ENCODE data around the gene GTF2H1.

The GTF2H1 gene

GRCh38 chr11:18321969-18322711, at the start of gene GTF2H1, which contains the start of gene HPS5:
GTF2H1 (plus strand) TSS chr11:18322567; CDS start chr11:18333075, 10,508 bp downstream.
HPS5 (minus strand) TSS chr11:18322140; CDS start chr11:18317858, 4,282 bp downstream.
- Mint-ChIP-seq H3K27me3 (no peaks in the 10 kb centered on the region), H3K27ac (peak within 1 kb of the TSS; percentile 99), H3K9me3 (ENCODE audit: low read depth) (no peaks in the 10 kb centered on the region), H3K4me3 (peak within 1 kb of the TSS; percentile 94), H3K4me1 (ENCODE audit: low read depth) (peaks cover 79% of the 10 kb centered on the region), H3K36me3 (peaks cover 11% of the 10 kb centered on the region)

DNA sequence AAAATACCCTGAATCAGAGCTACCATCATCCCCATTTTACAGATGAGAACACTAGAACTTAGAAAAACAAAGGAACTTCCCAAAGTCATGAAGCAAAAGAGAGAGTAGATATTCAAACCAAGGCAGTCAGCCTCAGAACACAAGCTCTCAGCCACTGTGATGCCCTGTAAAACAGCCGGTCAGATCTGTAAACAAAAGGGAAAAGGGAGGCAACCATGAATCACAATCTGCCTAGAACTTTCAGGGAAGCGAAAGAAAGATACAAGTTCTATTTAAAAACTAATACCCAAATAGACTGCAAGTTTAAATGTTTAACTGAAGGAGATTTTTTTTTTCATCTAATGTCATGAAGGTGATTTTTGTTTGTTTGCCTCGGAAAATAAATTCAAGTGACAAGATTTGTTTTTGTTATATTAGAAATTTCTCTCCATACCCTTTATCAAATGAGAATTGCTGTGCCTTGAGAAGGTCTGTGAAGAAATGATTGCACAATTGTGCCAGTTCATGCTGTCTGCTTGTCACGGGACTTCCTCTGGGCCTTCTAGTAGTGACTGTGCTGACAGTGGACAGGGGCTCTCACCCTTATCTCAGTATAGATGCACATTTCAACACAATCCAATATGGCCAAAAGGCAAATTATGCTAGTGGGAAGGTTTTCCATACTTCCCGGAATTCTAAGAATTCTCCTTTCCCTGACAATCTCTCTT, 44.6 kb upstream of the GTF2H1 start:
- H3K36me3 Mint-ChIP-seq, result peaks cover 22% of the 10 kb centered on the region
- H3K27ac Mint-ChIP-seq, result peak overlapping the region; percentile 8
- H3K4me3 Mint-ChIP-seq, result no peak overlapping the region
- peaks cover 2% of the 10 kb centered on the region for H3K4me1 Mint-ChIP-seq (ENCODE audit: low read depth)
- H3K27me3 Mint-ChIP-seq, result no peaks in the 10 kb centered on the region
- H3K9me3 Mint-ChIP-seq (ENCODE audit: low read depth), result no peaks in the 10 kb centered on the region

- H3K4me1 Mint-ChIP-seq (ENCODE audit: low read depth), result peaks cover 2% of the 10 kb centered on the region
- no peak overlapping the region for H3K27ac Mint-ChIP-seq
- no peak overlapping the region for H3K4me3 Mint-ChIP-seq
- no peaks in the 10 kb centered on the region for H3K9me3 Mint-ChIP-seq (ENCODE audit: low read depth)
- H3K27me3 Mint-ChIP-seq, result no peaks in the 10 kb centered on the region
- peaks cover 18% of the 10 kb centered on the region for H3K36me3 Mint-ChIP-seq
Observed at GRCh38 chr11:18280438-18281045, 41.8 kb upstream of the GTF2H1 start.

- Mint-ChIP-seq H3K36me3 (peaks cover 23% of the 10 kb centered on the region), H3K4me3 (no peak overlapping the region), H3K27ac (no peak overlapping the region), H3K27me3 (no peaks in the 10 kb centered on the region), H3K4me1 (ENCODE audit: low read depth) (peaks cover 2% of the 10 kb centered on the region), H3K9me3 (ENCODE audit: low read depth) (no peaks in the 10 kb centered on the region)
Observed at GRCh38 chr11:18282626-18283025, 39.7 kb upstream of the GTF2H1 start.

- Mint-ChIP-seq H3K27me3 (no peaks in the 10 kb centered on the region), H3K9me3 (ENCODE audit: low read depth) (no peaks in the 10 kb centered on the region), H3K36me3 (peaks cover 19% of the 10 kb centered on the region), H3K4me3 (no peak overlapping the region), H3K27ac (no peak overlapping the region), H3K4me1 (ENCODE audit: low read depth) (no peaks in the 10 kb centered on the region)
Observed at GRCh38 chr11:18285841-18286240, 36.5 kb upstream of the GTF2H1 start.

DNA sequence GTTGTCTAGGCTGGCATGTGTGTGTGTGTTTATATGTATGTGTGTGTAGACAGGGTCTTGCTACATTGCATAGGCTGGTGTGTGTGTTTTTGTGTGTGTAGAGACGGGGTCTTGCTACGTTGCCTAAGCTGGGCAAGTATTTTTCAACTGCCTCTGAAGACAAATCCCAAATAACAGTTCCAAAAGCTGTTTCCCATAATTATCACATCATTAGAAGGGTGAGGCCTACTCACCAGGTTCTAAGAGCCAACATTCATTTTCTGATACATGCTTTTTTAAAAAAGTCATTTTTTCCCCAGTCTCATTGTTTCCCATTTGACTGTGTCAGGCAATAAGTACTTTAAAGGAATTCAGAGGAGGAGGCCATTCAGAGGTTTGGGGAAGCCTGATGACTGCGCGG, 33.5 kb upstream of the GTF2H1 start:
- Mint-ChIP-seq H3K4me3 (no peak overlapping the region), H3K4me1 (ENCODE audit: low read depth) (no peaks in the 10 kb centered on the region)

DNA sequence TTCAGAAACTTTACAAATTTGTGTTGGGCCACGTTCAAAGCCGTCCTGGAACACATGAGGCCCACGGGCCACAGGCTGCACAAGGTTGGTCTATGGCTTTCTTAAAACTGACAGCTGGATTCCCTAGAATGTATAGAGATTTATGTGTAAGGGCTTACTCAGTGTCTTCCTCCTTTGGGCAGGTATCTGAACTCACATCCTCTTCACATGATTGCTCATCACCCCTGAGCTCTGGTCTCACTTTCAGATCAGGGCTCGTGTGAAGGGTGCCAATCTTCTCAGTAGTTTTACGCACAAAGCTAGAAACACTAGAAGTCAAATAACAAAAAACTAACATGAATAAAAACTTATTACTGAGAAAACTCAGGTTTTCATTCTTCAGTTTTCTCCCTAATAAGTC, 27.5 kb upstream of the GTF2H1 start:
- H3K27ac Mint-ChIP-seq, result no peak overlapping the region
- H3K9me3 Mint-ChIP-seq (ENCODE audit: low read depth), result no peaks in the 10 kb centered on the region
- no peaks in the 10 kb centered on the region for H3K27me3 Mint-ChIP-seq
- no peak overlapping the region for H3K4me3 Mint-ChIP-seq
- no peaks in the 10 kb centered on the region for H3K4me1 Mint-ChIP-seq (ENCODE audit: low read depth)
- peaks cover 32% of the 10 kb centered on the region for H3K36me3 Mint-ChIP-seq

More for the DNA sequence above, 33.5 kb upstream of the GTF2H1 start:
- H3K9me3 Mint-ChIP-seq (ENCODE audit: low read depth), result no peaks in the 10 kb centered on the region
- no peak overlapping the region for H3K27ac Mint-ChIP-seq
- peaks cover 18% of the 10 kb centered on the region for H3K36me3 Mint-ChIP-seq
- H3K27me3 Mint-ChIP-seq, result no peaks in the 10 kb centered on the region

GRCh38 chr11:18295316-18295715, 27.1 kb upstream of the GTF2H1 start:
- Mint-ChIP-seq H3K9me3 (ENCODE audit: low read depth) (no peaks in the 10 kb centered on the region), H3K4me1 (ENCODE audit: low read depth) (no peaks in the 10 kb centered on the region), H3K27ac (no peak overlapping the region), H3K36me3 (peaks cover 32% of the 10 kb centered on the region), H3K4me3 (no peak overlapping the region), H3K27me3 (no peaks in the 10 kb centered on the region)

GRCh38 chr11:18299721-18300120, 22.6 kb upstream of the GTF2H1 start:
- peaks cover 26% of the 10 kb centered on the region for H3K36me3 Mint-ChIP-seq
- no peaks in the 10 kb centered on the region for H3K27me3 Mint-ChIP-seq
- H3K4me3 Mint-ChIP-seq, result no peak overlapping the region
- no peak overlapping the region for H3K27ac Mint-ChIP-seq
- H3K9me3 Mint-ChIP-seq (ENCODE audit: low read depth), result no peaks in the 10 kb centered on the region
- no peaks in the 10 kb centered on the region for H3K4me1 Mint-ChIP-seq (ENCODE audit: low read depth)

- H3K4me3 Mint-ChIP-seq, result no peak overlapping the region
- no peak overlapping the region for H3K27ac Mint-ChIP-seq
- no peaks in the 10 kb centered on the region for H3K9me3 Mint-ChIP-seq (ENCODE audit: low read depth)
- no peaks in the 10 kb centered on the region for H3K27me3 Mint-ChIP-seq
- H3K4me1 Mint-ChIP-seq (ENCODE audit: low read depth), result no peaks in the 10 kb centered on the region
- H3K36me3 Mint-ChIP-seq, result peaks cover 20% of the 10 kb centered on the region
Observed at GRCh38 chr11:18304745-18305144, 17.6 kb upstream of the GTF2H1 start.

- Mint-ChIP-seq H3K9me3 (ENCODE audit: low read depth) (no peaks in the 10 kb centered on the region), H3K36me3 (peaks cover 21% of the 10 kb centered on the region), H3K27ac (no peak overlapping the region), H3K4me1 (ENCODE audit: low read depth) (peaks cover 1% of the 10 kb centered on the region), H3K27me3 (no peaks in the 10 kb centered on the region), H3K4me3 (no peak overlapping the region)
Observed at GRCh38 chr11:18307461-18308139, 14.8 kb upstream of the GTF2H1 start.

GRCh38 chr11:18308242-18308641, 14.1 kb upstream of the GTF2H1 start:
- H3K9me3 Mint-ChIP-seq (ENCODE audit: low read depth), result no peaks in the 10 kb centered on the region
- no peaks in the 10 kb centered on the region for H3K27me3 Mint-ChIP-seq
- H3K36me3 Mint-ChIP-seq, result peaks cover 21% of the 10 kb centered on the region
- no peak overlapping the region for H3K4me3 Mint-ChIP-seq
- H3K27ac Mint-ChIP-seq, result no peak overlapping the region
- H3K4me1 Mint-ChIP-seq (ENCODE audit: low read depth), result peaks cover 1% of the 10 kb centered on the region

- no peak overlapping the region for H3K27ac Mint-ChIP-seq
- no peaks in the 10 kb centered on the region for H3K9me3 Mint-ChIP-seq (ENCODE audit: low read depth)
Observed at GRCh38 chr11:18309691-18310090, 12.7 kb upstream of the GTF2H1 start.

GRCh38 chr11:18310800-18311340, 11.5 kb upstream of the GTF2H1 start:
- Mint-ChIP-seq H3K4me3 (no peak overlapping the region), H3K27me3 (no peaks in the 10 kb centered on the region), H3K4me1 (ENCODE audit: low read depth) (peaks cover 3% of the 10 kb centered on the region), H3K36me3 (peaks cover 21% of the 10 kb centered on the region), H3K9me3 (ENCODE audit: low read depth) (no peaks in the 10 kb centered on the region), H3K27ac (no peak overlapping the region)

More at GRCh38 chr11:18309691-18310090, 12.7 kb upstream of the GTF2H1 start:
- Mint-ChIP-seq H3K27me3 (no peaks in the 10 kb centered on the region), H3K4me3 (no peak overlapping the region), H3K36me3 (peaks cover 21% of the 10 kb centered on the region), H3K4me1 (ENCODE audit: low read depth) (peaks cover 1% of the 10 kb centered on the region)

Measured in activated naive CD8-positive, alpha-beta T cell (primary cell).